HT1080 (cell line): ENCODE measurements around the gene DZANK1. TPM values are rescaled to one million over a fixed set of nuclear protein-coding genes. Genes with fewer than 3 reads are reported as not detected.
"Not testable (repeated sequence)": the region's sequence is repeated elsewhere in the genome, so short reads cannot be mapped to it uniquely, and the experiment has no call there.

Experiments used
- DNase-seq: peaks from one replicate; pipeline ENCODE4 v3.0.0-alpha.2; 2015; ENCODE audit warnings: low read depth
- total RNA-seq: library from RNA; depleted of rRNA; stranded (reverse); fragments of >200 nt; shearing (Covaris generic); gene quantifications from 2 replicates; pipeline ENCODE4 v1.2.3, GENCODE V29; 2014

The DZANK1 gene
- total RNA-seq, 1 experiment from 2014 or later, result 1.3 TPM

- DNase-seq, result no peak
Measured at GRCh38 chr20:18440403-18440802, 26.4 kb downstream of the DZANK1 start.

GRCh38 chr20:18436847-18437246 is 30.0 kb downstream of the DZANK1 start:
- DNase-seq, result no peak

GRCh38 chr20:18431206-18431605 is 35.6 kb downstream of the DZANK1 start:
- no peak for DNase-seq

GRCh38 chr20:18430172-18430826 is 36.5 kb downstream of the DZANK1 start:
- DNase-seq, result no peak

- DNase-seq, result no peak
Measured at GRCh38 chr20:18428490-18429173, 38.2 kb downstream of the DZANK1 start.

GRCh38 chr20:18427214-18427613 is 39.6 kb downstream of the DZANK1 start:
- DNase-seq, result no peak

GRCh38 chr20:18421608-18422007 is 45.2 kb downstream of the DZANK1 start:
- DNase-seq, result no peak

GRCh38 chr20:18416486-18416885 is 50.3 kb downstream of the DZANK1 start:
- DNase-seq, result no peak

- DNase-seq, result no peak
Measured at GRCh38 chr20:18414140-18414539, 52.7 kb downstream of the DZANK1 start.

- DNase-seq, result no peak
Measured at GRCh38 chr20:18412221-18412901, 54.5 kb downstream of the DZANK1 start.

GRCh38 chr20:18405826-18406225 is 61.0 kb downstream of the DZANK1 start:
- no peak for DNase-seq

GRCh38 chr20:18404172-18404571 is 62.7 kb downstream of the DZANK1 start:
- DNase-seq, result peak; percentile 11

GRCh38 chr20:18403269-18403668 is 63.6 kb downstream of the DZANK1 start:
- DNase-seq, result no peak

- no peak for DNase-seq
Measured at GRCh38 chr20:18401305-18401704, 65.5 kb downstream of the DZANK1 start.

GRCh38 chr20:18400460-18400859 is 66.4 kb downstream of the DZANK1 start:
- no peak for DNase-seq

- DNase-seq, result not testable (repeated sequence)
Measured at GRCh38 chr20:18398713-18399112, 68.1 kb downstream of the DZANK1 start.

GRCh38 chr20:18397030-18397429 is 69.8 kb downstream of the DZANK1 start:
- DNase-seq, result no peak

- DNase-seq, result no peak
Measured at GRCh38 chr20:18395544-18395943, 71.3 kb downstream of the DZANK1 start.

- no peak for DNase-seq
Measured at GRCh38 chr20:18394363-18394762, 72.5 kb downstream of the DZANK1 start.

GRCh38 chr20:18391686-18392085 is 75.1 kb downstream of the DZANK1 start:
- no peak for DNase-seq

- DNase-seq, result no peak
Measured at GRCh38 chr20:18390201-18390600, 76.6 kb downstream of the DZANK1 start.

- DNase-seq, result peak; percentile 70
Measured at GRCh38 chr20:18388860-18389259, 78.0 kb downstream of the DZANK1 start.
